ENCODE data around the gene MSTO1.
"Not testable (repeated sequence)": the region's sequence is repeated elsewhere in the genome, so short reads cannot be mapped to it uniquely, and the experiment has no call there.

DNA sequence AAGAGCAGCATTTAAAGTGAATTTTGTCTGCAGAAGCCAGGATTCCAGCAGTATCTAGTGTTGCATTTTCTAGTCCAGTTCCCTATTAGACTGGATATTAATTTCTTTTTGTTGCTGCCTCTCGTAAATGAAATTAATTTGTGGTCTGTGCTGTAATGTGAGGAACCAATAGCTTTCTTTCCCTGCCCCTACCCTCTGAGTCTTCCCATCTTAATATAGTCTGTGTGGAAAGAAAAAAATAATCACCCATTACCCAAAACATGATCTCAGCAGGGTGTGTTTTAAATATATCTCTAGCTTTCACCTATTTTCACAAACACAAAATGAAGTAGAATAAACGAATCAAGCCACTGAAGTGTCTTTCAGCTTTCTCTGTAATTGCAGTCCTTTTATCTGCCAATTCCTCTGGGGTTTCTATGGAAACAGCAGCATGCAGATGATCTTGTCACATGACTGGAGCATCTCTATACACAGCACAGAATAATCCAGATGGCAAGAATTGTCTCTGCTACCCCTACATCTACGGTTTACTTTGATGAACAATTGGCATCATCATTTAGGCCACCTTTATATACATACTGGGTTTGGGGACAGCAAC is 14.0 kb upstream of the MSTO1 start:
- TF ChIP-seq CTCF, POLR2A (IDR thresholded peaks at IDR 0.05): not testable (repeated sequence)
